GM21619 (cell line): ENCODE data around the gene LYSET.
"Not testable (repeated sequence)": the region's sequence is repeated elsewhere in the genome, so short reads cannot be mapped to it uniquely, and the experiment has no call there.

Experiments
- ATAC-seq: cut with Tn5 transposase; IDR thresholded peaks from one replicate; pipeline ENCODE4 v1.9.1; 2021; ENCODE audit not compliant: unreplicated experiment

The LYSET gene

DNA sequence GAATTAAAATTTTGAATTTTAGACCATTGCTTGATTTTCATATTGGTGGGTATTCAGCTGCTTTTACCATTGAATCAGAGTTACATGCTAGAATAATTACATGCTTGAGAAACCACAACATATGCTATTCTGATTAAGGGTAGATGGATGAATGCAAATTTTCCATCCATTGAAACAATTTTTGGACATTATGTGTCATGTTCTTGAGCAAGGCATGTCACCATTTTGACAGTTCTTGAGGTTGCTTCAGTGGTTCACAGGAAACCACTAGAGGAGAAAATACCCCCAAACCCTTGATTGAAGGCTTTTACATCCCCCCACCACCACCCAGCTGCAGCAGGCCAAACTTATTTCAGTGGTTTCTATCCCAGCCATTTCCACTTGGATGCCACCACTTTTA, 35.4 kb downstream of the LYSET start:
- no peak for ATAC-seq

DNA sequence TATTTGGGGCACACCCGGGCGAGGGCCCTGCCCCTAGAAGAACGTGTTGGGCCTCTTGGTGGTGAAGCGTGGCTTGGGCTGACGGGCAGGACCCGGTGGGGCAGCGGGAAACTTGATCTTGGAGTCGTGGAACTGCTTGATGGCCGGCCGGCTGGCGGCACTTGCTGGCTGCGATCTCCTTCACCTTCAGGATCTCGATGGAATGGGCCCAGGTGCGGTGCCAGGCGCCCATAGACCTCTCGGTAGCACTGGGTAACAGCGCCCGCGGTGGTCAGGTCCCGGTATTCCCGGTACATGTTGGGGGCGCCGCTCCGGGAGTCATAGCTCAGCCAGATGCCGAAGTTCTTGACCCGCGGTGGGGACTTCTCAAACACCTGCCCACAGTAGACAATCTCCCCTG, 38.4 kb downstream of the LYSET start:
- ATAC-seq = no peak

- no peak for ATAC-seq
Observed at GRCh38 chr14:93228550-93228949, 43.4 kb downstream of the LYSET start.

GRCh38 chr14:93230539-93230938, 45.4 kb downstream of the LYSET start:
- no peak for ATAC-seq

DNA sequence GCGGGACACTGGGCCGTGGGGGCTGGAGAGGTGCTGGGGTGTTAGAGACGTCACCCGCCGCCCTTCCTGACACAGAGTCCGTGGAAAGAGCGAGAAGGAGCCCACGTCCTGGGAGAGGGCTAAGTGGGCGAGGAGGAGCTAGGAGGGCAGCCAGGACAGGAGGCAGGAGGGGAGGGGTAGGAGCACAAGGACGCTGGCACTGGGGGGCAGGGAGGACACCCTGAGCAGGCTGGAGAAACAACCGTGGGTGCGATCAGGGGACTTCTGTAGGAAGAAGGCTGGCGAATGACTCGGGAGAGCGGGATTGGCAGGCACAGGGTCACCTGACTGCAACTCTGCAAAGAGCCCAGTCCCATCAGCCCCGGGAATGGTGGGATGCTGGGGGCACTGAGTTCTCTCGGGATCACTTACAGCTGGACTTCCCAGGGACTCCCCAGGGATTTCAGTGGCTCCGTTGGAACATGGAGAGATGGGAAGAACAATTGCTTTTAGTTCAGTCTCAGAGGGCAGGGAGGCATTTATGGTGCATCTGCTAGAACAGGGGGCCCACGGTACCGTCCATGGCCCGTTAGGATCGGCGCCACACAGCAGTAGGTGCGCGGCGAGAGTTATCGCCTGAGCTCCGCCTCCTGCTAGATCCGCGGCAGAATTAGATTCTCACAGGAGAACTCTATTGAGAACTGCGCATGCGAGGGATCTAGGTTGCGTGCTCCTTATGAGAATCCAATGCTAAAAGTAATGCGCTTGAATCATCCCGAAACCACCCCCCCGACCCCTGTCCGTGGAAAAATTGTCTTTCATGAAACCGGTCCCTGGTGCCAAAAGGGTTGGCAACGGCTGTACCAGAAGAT, 46.2 kb downstream of the LYSET start:
- no peak for ATAC-seq

DNA sequence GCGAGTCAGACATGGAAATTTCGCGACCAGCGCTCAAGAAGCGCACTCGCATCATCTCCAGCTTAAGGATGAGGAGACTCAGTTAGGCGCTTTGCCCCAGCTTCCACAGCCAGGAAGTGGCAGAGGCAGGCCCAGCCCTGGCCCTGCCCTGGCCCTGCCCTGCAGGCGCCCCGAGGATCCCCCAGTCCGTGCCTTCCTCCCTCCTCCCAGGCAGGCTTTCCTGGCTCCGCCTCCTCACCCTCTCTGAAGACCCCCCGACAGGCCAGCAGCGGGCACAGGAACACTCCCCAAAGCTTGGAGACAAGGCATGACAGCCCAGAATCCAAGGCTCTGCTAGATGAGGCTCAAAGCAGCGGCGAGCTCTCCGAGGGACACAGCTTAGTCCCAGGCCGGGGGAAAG, 47.0 kb downstream of the LYSET start:
- no peak for ATAC-seq

DNA sequence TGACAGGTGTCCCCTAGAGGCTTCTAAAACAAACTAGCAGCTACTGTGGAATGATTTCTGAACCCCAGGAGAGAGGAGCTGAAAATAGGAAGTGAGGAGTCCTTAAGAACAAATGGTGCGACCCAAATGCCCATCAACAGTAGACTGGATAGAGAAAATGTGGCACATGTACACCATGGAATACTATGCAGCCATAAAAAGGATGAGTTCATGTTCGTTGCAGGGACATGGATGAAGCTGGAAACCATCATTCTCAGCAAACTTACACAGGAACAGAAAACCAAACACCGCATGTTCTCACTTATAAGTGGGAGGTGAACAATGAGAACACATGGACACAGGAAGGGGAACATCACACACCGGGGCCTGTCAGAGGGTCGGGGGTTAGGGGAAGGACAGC, 48.0 kb downstream of the LYSET start:
- not testable (repeated sequence) for ATAC-seq

- ATAC-seq = no peak
Observed at GRCh38 chr14:93234798-93235197, 49.7 kb downstream of the LYSET start.
